ENCODE results near the gene KRTAP5-9. TPM values are rescaled to one million over a fixed set of nuclear protein-coding genes. Genes with fewer than 3 reads are reported as not detected.
"Not testable (repeated sequence)": the region's sequence is repeated elsewhere in the genome, so short reads cannot be mapped to it uniquely, and the experiment has no call there.

The KRTAP5-9 gene
- total RNA-seq, 2 donors from 2014 or later = 0.61 to 1.2 TPM

DNA sequence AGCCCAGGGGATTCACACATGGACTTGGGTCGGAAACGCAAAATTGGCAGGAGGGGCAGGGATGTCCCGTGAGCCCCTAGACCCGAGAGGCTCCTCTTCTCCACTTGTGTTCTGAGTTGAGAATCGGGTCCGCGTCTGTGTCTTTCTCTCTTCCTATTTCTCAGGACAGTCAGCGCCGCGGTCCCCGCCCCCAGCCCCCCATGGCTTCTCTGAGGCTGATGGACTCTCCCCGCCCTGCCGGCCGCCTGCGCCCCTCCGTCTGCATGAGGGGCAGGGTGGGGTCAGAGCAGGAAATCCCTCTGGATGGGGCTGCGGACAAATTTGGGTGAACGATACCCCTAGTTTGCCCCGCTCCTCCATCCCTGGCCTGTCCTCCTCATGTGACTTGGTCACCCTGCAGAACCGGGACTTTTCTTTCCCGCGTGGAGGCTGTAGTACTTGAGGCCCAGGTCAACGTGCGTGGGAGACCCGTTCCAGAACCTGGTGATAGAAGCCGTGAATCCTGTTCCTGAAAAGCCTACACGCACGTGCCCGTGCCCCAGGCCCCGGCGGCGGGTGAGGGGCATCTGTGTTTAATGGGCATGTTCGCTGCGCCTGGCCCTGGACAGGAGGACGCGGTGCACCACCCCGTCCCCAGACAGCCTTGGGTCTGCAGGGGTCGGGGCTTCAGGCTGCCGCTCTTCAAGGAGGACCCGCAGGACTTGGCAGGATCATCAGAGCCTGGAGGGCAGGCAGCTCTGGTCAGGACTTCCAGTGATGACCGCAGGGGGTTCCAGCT lies 28.7 kb downstream of the KRTAP5-9 start:
- DNase-seq; ATAC-seq; intact Hi-C loops (cut with DNase I, micrococcal nuclease): not testable (repeated sequence)

- ATAC-seq = no peak
- no peak for DNase-seq
- intact Hi-C loops (cut with DNase I, micrococcal nuclease) = no loop called here
Measured at GRCh38 chr11:71577469-71578004, 29.3 kb downstream of the KRTAP5-9 start.

DNA sequence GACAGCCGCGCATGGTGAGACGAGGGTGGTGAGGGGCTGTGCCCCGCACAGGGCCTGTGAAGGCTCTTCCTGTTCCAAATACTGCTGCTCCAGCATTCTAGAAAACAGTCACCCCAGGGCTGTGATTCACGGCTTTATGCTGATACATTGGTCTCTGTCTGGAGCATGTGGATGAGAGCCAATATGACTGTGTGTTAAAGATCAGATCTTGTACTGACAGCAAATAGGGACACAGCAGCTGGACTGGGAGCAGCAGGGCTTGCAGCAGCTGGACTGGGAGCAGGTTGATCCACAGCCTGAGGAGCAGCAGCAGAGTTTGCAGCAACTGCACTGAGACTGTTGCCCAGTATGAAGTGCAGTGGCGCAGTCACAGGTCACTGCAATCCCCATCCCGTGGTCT lies 31.3 kb downstream of the KRTAP5-9 start:
- DNase-seq; intact Hi-C loops (cut with DNase I, micrococcal nuclease); ATAC-seq: not testable (repeated sequence)

- ATAC-seq (peak; percentile 88), DNase-seq (peak; percentile 54 to 58)
- intact Hi-C loops (cut with DNase I, micrococcal nuclease) = no loop called here
Measured at GRCh38 chr11:71580057-71581003, 32.1 kb downstream of the KRTAP5-9 start.

GRCh38 chr11:71581826-71582225 lies 33.6 kb downstream of the KRTAP5-9 start:
- DNase-seq (no peak), ATAC-seq (no peak)
- intact Hi-C loops (cut with DNase I, micrococcal nuclease) = no loop called here

- DNase-seq = no peak
- intact Hi-C loops (cut with DNase I, micrococcal nuclease) = no loop called here
Measured at GRCh38 chr11:71582309-71582895, 34.2 kb downstream of the KRTAP5-9 start, which contains the start of gene KRTAP5-11. Gene KRTAP5-11, minus strand, starts transcription at chr11:71582875. Its CDS starts 38 bp downstream, at chr11:71582837.

GRCh38 chr11:71582969-71583368 lies 34.7 kb downstream of the KRTAP5-9 start:
- ATAC-seq; DNase-seq; intact Hi-C loops (cut with DNase I, micrococcal nuclease): not testable (repeated sequence)

More at GRCh38 chr11:71582309-71582895, 34.2 kb downstream of the KRTAP5-9 start, which contains the start of gene KRTAP5-11:
- ATAC-seq = no peak

DNA sequence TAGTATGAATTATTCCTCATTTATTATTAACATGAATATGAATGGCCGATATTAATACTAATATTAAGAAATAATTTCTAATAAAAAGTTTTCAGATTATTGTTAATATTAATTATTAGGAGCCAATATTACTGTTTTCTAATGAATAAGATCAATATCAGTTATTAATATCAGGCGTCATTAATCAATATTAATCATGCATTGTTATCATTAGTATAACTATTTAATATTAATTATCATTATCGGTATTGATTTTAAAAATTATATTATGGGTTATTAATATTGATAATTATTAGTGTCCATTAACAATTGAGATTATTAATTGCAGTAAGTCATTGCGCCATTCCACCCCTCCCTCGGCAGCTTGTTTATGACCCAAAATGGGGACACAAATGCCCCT lies 37.5 kb downstream of the KRTAP5-9 start:
- intact Hi-C loops (cut with DNase I, micrococcal nuclease); ATAC-seq; DNase-seq: not testable (repeated sequence)

DNA sequence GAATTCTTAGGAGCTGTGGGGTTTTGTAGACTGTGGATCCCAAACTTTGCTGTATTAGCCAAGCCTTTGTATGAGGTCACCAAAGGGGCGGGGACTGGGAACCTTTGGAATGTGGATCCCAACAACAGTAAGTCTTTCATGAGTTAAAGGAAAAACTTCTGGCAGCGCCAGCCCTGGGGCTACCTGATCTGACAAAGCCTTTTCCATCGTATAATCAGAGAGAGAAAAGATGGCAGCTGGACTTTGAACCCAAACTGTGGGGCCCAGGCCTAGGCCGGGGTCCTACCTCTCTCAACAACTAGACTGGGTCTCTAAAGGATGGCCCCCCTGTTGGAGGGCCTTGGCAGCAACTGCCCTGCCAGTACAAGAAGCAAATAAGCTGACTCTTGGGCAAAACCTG lies 40.1 kb downstream of the KRTAP5-9 start:
- intact Hi-C loops (cut with DNase I, micrococcal nuclease); DNase-seq; ATAC-seq: not testable (repeated sequence)

GRCh38 chr11:71588822-71589545 lies 40.8 kb downstream of the KRTAP5-9 start:
- DNase-seq = not testable (repeated sequence)

DNA sequence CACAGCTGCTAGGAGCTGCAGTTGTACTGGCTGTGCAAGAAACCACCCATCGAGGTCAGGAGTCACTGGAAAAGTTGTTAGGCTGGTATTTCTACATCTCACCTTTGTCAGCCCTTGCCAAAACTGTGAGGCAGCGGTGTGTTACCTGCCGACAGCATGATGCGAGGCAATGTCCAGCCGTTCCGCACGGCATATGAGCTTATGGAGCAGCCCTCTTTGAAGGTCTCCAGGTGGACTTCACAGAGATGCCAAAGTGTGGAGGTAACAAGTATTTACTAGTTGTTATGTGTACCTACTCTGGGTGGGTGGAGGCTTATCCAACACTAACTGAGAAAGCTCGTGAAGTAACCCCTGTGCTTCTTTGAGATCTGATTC lies 41.3 kb downstream of the KRTAP5-9 start:
- DNase-seq; intact Hi-C loops (cut with DNase I, micrococcal nuclease); ATAC-seq: not testable (repeated sequence)

More at GRCh38 chr11:71588822-71589545, 40.8 kb downstream of the KRTAP5-9 start:
- intact Hi-C loops (cut with DNase I, micrococcal nuclease); ATAC-seq: not testable (repeated sequence)

Other genes with a start within 250 kb of the KRTAP5-9 start
- 100 to 1,000 TPM in 1 of 2 donors, 10 to 100 TPM in 1; 56.5 to 126 TPM for gene DHCR7, start 100.0 kb upstream of the KRTAP5-9 start, total RNA-seq
- 100 to 1,000 TPM; 140 to 165 TPM for gene NADSYN1, start 95.2 kb upstream of the KRTAP5-9 start, total RNA-seq
- gene KRTAP5-7, start 21.2 kb upstream of the KRTAP5-9 start, total RNA-seq = under 1 TPM; 0.61 to 0.73 TPM
- under 1 TPM; 0.22 to 0.58 TPM for gene KRTAP5-8, start 10.4 kb upstream of the KRTAP5-9 start, total RNA-seq
- gene KRTAP5-10, start 17.1 kb downstream of the KRTAP5-9 start, total RNA-seq = under 1 TPM; 0.53 to 0.58 TPM
- not detected for gene KRTAP5-11, start 34.5 kb downstream of the KRTAP5-9 start, total RNA-seq